H1 (cell line): ENCODE results near the gene NCK2. TPM values are rescaled to one million over a fixed set of nuclear protein-coding genes. Genes with fewer than 3 reads are reported as not detected.

ENCODE experiments used
- CHD2 ChIP-seq: IDR thresholded peaks from 2 replicates; pipeline ENCODE4 v1.6.1; 2012; ENCODE audit warnings: low read length, improper control_type of control experiment
- CREB1 ChIP-seq: IDR thresholded peaks from 2 replicates; pipeline ENCODE4 v1.6.1; 2012; ENCODE audit warnings: inconsistent platforms
- EZH2 ChIP-seq: fragments of 200-600 bp; sonication (generic); IDR thresholded peaks from 2 replicates; pipeline ENCODE4 v1.7.1; 2012; ENCODE audit warnings: low read depth, mild to moderate bottlenecking, moderate library complexity, low read length, inconsistent platforms; ENCODE audit not compliant: severe bottlenecking
- HDAC2 ChIP-seq, 2 experiments: fragments of 300-600 bp in 1 of 2; sonication (generic) in 1 of 2; IDR thresholded peaks; 2 replicates each; pipeline ENCODE4 v1.6.1; 2011 to 2012; ENCODE audit warnings: low read depth in 2 of 2, low read length in 2 of 2, mild to moderate bottlenecking in 2 of 2, moderate library complexity in 2 of 2, borderline replicate concordance in 1 of 2, inconsistent platforms in 1 of 2
- JUND ChIP-seq: IDR thresholded peaks from 2 replicates; pipeline ENCODE4 v1.6.1; 2011; ENCODE audit warnings: mild to moderate bottlenecking, improper control_type of control experiment, low read length
- SAP30 ChIP-seq: fragments of 300-600 bp; sonication (generic); IDR thresholded peaks from 2 replicates; pipeline ENCODE4 v1.7.1; 2012; ENCODE audit warnings: low read length, moderate library complexity, mild to moderate bottlenecking, inconsistent platforms; ENCODE audit not compliant: insufficient read depth, insufficient replicate concordance
- SP1 ChIP-seq: IDR thresholded peaks from 2 replicates; pipeline ENCODE4 v1.6.1; 2011; ENCODE audit warnings: low read depth, low read length
- TEAD4 ChIP-seq: IDR thresholded peaks from 2 replicates; pipeline ENCODE4 v1.6.1; 2012; ENCODE audit warnings: low read depth, low read length, inconsistent platforms, mixed read lengths
- ZNF274 ChIP-seq: IDR thresholded peaks from 2 replicates; pipeline ENCODE4 v1.7.0; 2012; ENCODE audit warnings: low read length, borderline replicate concordance; ENCODE audit errors: extremely low read depth
- polyA plus RNA-seq, 7 experiments: library from polyadenylated mRNA; depleted of rRNA in 3 of 7; stranded (reverse) in 5 of 7; unstranded in 2 of 7; fragments of >200 nt in 5 of 7; fragments of 200-250 nt in 2 of 7; gene quantifications; 1 replicate in 5 of 7; 2 replicates in 1 of 7; 4 replicates in 1 of 7; pipeline versions ENCODE4 v1.2.1 to v1.2.3, GENCODE V29; 2011 to 2013; ENCODE audit warnings: missing spikeins in 2 of 7, mixed read lengths in 2 of 7
- total RNA-seq: library from RNA; stranded (reverse); fragmentation: NEBNext Ultra II Directional; extraction: Animal tissue kit (Norgen Biotek cat#: 25700); gene quantifications from 2 replicates; pipeline ENCODE4 v1.2.1, GENCODE V29; 2021

The NCK2 gene
- total and polyA plus RNA-seq, 2 of the 8 experiments (the other 6 are each of a cell fraction or from before 2014, with no cell fraction given): 30.3 to 65.7 TPM

- TF ChIP-seq JUND: no peak
- TF ChIP-seq HDAC2 (IDR thresholded peaks at IDR 0.05; ENCODE audit: borderline replicate concordance in 1 of 2, low read depth in 2 of 2, low read length in 2 of 2): no peak
- TF ChIP-seq ZNF274: no peak
- no peak for TF ChIP-seq EZH2
- TF ChIP-seq TEAD4: no peak
- no peak for TF ChIP-seq SAP30
- no peak for TF ChIP-seq SP1
- no peak for TF ChIP-seq CREB1
- no peak for TF ChIP-seq CHD2
These were observed 192.2 kb downstream of the NCK2 start (continued) for GRCh38 chr2:105936954-105937353.
